IMR-90 (cell line): ENCODE results near the gene RAP1GAP2.

Experiments used
- BHLHE40 ChIP-seq: fragments of 150-350 bp; IDR thresholded peaks from 2 replicates; pipeline ENCODE4 v1.6.1; 2016; ENCODE audit warnings: mild to moderate bottlenecking, low read depth, low read length
- CEBPB ChIP-seq: IDR thresholded peaks from 2 replicates; pipeline ENCODE4 v1.6.1; 2012; ENCODE audit warnings: low read depth, low read length, improper control_type of control experiment
- MAFK ChIP-seq: IDR thresholded peaks from 2 replicates; pipeline ENCODE4 v1.6.1; 2012; ENCODE audit warnings: low read depth, low read length, improper control_type of control experiment
- MXI1 ChIP-seq: IDR thresholded peaks from 2 replicates; pipeline ENCODE4 v1.6.1; 2012; ENCODE audit warnings: low read depth, mild to moderate bottlenecking, low read length, moderate library complexity, borderline replicate concordance
- POLR2A ChIP-seq: IDR thresholded peaks from 2 replicates; pipeline ENCODE4 v1.6.1; 2012; ENCODE audit warnings: mild to moderate bottlenecking, low read depth, low read length
- RAD21 ChIP-seq: IDR thresholded peaks from 2 replicates; pipeline ENCODE4 v1.6.1; 2012; ENCODE audit warnings: low read length, improper control_type of control experiment
- RCOR1 ChIP-seq: IDR thresholded peaks from 2 replicates; pipeline ENCODE4 v1.6.1; 2012; ENCODE audit warnings: mild to moderate bottlenecking, low read length, improper control_type of control experiment; ENCODE audit not compliant: insufficient replicate concordance
- RFX5 ChIP-seq: IDR thresholded peaks from 2 replicates; pipeline ENCODE4 v1.8.0; 2012; ENCODE audit warnings: low read depth, mild to moderate bottlenecking, low read length, moderate library complexity
- SMC3 ChIP-seq: fragments of 150-350 bp; IDR thresholded peaks from 2 replicates; pipeline ENCODE4 v1.6.1; 2016; ENCODE audit warnings: low read depth, mild to moderate bottlenecking, antibody characterized with exemption, low read length, moderate library complexity
- TF ChIP-seq, protein P1 (sequence below): conservative IDR thresholded peaks from 2 replicates; pipeline ENCODE4 v1.5.1; 2012; ENCODE audit warnings: mild to moderate bottlenecking, low read depth, low read length, improper control_type of control experiment
- TF ChIP-seq, protein P2 (sequence below): fragments of 150-350 bp; IDR thresholded peaks from 2 replicates; pipeline ENCODE4 v1.6.1; 2017; ENCODE audit warnings: mild to moderate bottlenecking, antibody characterized with exemption, low read length, low read depth
- TF ChIP-seq, protein P3 (sequence below): fragments of 150-350 bp; IDR thresholded peaks from 2 replicates; pipeline ENCODE4 v1.6.1; 2016; ENCODE audit warnings: low read depth, mild to moderate bottlenecking, low read length, moderate library complexity, borderline replicate concordance

DNA sequence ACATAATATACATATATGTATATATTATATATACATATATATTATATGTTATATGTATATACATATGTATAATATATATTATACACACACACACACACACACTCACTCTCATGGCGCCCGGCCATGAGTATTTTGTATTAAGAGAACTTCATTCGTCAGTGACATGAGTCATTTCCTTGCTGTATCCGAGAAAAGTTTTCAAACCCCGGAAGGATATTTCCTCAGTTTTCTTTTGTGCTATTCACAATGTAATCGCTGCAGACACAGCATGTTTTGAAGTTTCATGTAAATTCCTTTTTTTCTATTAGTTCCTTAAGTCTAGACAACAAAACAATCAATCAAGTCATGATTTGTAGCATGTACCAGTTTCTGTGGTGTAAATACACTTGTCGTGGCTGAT is 233.9 kb downstream of the RAP1GAP2 start:
- TF ChIP-seq, protein P1, sequence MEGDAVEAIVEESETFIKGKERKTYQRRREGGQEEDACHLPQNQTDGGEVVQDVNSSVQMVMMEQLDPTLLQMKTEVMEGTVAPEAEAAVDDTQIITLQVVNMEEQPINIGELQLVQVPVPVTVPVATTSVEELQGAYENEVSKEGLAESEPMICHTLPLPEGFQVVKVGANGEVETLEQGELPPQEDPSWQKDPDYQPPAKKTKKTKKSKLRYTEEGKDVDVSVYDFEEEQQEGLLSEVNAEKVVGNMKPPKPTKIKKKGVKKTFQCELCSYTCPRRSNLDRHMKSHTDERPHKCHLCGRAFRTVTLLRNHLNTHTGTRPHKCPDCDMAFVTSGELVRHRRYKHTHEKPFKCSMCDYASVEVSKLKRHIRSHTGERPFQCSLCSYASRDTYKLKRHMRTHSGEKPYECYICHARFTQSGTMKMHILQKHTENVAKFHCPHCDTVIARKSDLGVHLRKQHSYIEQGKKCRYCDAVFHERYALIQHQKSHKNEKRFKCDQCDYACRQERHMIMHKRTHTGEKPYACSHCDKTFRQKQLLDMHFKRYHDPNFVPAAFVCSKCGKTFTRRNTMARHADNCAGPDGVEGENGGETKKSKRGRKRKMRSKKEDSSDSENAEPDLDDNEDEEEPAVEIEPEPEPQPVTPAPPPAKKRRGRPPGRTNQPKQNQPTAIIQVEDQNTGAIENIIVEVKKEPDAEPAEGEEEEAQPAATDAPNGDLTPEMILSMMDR, result no peak
- TF ChIP-seq RCOR1 (no peak), POLR2A (no peak), CEBPB (no peak), SMC3 (no peak), RAD21 (no peak), BHLHE40 (no peak), MXI1 (no peak), MAFK (no peak), RFX5 (no peak)
- TF ChIP-seq, protein P2, sequence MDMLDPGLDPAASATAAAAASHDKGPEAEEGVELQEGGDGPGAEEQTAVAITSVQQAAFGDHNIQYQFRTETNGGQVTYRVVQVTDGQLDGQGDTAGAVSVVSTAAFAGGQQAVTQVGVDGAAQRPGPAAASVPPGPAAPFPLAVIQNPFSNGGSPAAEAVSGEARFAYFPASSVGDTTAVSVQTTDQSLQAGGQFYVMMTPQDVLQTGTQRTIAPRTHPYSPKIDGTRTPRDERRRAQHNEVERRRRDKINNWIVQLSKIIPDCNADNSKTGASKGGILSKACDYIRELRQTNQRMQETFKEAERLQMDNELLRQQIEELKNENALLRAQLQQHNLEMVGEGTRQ, result no peak
- TF ChIP-seq, protein P3, sequence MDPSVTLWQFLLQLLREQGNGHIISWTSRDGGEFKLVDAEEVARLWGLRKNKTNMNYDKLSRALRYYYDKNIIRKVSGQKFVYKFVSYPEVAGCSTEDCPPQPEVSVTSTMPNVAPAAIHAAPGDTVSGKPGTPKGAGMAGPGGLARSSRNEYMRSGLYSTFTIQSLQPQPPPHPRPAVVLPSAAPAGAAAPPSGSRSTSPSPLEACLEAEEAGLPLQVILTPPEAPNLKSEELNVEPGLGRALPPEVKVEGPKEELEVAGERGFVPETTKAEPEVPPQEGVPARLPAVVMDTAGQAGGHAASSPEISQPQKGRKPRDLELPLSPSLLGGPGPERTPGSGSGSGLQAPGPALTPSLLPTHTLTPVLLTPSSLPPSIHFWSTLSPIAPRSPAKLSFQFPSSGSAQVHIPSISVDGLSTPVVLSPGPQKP, result no peak
